Stimulated activated CD8-positive, alpha-beta memory T cell treated with anti-CD3 and anti-CD28 coated beads, Interleukin-15, amount 100 ng/mL, for 1 hour (primary cell): ENCODE results near the gene ABCA1.
"Not testable (repeated sequence)": the region's sequence is repeated elsewhere in the genome, so short reads cannot be mapped to it uniquely, and the experiment has no call there.

Source experiments
- DNase-seq: peaks from one replicate; pipeline ENCODE4 v3.0.0-alpha.2; 2020; ENCODE audit warnings: low read depth

ABCA1 gene

DNA sequence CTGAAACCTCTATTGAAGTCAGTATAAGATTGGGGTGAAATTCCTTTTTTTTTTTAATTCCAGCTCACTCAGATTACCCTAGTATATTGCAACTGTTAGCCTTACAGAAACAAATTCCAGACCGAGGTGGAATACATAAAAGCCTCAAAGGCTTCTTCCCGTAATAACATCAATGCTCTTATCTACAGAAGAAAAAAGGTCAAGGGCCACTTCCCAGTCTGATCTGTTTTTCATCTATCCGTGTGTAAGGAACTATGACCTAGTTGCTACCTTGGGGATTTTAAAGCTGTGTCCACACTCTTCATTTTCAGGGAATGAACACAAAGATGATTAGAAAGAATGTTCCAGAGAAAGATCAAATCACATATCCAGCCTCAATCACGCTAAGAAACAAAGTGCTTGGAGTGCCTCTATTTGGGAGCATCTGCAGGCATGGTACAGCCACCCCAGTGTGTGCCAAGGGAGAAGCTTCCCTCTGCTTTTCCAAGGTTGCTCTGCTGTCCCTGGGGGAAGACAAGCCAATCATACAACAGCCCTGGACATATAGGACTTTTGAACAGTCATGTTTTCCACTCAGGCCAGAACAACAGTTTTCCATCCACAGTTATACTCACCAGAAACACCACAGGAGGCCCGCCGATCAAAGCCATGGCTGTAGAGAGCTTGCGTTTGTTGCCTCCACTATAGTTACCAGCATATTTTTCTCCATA, 140.5 kb downstream of the ABCA1 start:
- DNase-seq = no peak

DNA sequence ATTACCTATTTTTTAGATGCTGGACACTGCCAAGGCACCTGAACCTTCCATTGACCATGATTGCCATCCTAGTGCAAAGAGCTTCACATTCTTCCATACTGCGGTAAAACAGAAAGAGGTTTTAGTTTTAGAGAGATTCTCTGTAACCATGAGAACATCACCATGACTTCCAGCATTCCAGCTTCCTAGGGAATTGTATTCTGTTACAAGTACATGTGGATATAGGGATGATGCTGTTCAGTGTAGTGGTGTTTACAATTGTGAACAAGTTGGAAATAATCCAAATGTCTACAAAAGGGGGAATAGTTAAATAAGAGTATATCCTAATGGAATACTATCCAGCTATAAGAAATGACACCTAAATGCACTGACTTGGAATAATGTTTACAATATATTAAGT, 141.7 kb downstream of the ABCA1 start:
- no peak for DNase-seq

DNA sequence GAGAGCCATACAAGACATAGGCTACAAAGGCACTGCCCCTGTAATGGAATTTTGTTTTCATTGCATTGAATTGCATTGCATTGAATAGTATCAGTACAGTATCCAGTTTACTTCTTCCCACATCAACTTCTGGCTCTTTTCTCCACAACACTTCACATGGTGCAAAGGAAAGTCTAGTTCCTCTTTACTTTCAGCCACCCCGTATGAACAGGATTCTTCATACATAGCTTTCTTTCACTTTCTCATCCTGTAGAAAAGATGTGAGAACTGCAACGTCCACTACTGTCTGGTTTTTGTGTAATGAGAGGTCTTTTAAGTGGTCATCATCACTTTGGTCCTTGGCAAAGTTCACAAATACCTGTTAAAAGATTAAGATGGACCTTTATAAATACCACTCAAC, 143.9 kb downstream of the ABCA1 start:
- no peak for DNase-seq

DNA sequence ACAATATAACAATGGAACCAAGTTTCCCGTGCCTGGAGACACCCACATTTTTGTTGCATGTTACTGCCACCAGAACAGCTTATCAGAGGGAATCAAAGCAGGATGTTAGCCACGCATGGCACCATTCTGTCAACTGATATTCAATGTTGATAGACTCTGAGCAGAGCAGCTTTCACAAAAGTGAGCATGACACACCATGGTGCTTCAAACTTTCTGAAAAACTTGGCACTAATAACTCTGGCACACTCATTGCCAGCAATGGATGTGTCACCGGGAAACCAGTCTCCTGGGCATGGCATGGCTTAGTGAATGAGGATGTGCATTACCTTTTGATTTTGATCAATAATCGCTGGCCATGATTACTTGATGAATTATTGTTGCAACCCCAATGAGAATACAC, 144.4 kb downstream of the ABCA1 start:
- no peak for DNase-seq

DNA sequence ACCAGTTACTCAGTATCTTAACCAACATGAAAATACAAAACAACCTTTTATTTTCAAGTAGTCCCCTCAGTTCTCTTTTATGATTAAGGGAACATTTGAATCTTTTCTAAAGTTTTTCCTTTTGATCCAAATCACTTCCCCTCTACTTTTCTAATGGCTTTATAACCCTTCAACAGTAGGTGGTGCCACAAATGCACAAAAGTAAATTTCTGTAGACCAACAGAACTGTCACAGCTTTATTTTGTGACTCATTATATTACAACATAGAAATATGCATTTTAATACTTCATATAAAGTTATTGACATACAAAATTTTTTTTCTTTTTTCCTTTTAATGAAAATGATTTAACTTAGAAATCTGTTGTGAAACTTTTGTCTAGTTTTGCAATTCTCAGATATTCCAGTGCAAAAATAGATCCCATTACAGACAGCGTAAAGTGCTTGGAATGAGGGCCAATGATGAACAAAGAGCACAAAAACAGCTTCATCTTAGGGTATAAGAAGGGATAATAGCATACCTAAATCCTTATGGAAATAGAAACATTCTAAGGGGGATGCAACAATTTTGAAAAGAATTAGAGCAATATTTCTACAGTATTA, 147.1 kb downstream of the ABCA1 start:
- DNase-seq = no peak

DNA sequence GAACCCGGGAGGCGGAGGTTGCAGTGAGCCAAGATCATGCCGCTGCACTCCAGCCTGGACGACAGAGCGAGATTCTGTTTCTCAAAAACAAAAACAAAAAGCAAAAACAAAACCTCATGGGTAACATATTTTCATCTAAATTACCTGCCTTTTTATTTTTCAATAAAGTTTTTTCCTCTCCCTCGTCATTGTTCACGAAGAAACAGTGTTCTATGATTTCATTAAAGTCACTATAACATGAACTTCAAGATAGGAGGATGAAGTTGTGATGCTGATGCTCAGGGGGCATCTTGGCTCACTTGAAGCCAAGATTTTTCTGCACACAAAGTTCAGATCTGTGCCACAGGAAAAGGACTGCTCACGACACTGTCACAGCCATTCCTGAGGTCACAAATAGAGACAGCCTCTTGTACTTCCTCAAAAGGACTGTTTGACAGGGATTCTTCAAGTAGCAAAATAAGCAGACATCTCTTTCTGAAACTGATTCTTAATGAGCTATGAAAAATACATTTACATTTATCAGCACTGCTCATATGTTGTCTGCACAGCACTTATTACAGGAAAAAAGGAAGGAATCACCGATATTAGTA, 147.9 kb downstream of the ABCA1 start:
- no peak for DNase-seq

DNA sequence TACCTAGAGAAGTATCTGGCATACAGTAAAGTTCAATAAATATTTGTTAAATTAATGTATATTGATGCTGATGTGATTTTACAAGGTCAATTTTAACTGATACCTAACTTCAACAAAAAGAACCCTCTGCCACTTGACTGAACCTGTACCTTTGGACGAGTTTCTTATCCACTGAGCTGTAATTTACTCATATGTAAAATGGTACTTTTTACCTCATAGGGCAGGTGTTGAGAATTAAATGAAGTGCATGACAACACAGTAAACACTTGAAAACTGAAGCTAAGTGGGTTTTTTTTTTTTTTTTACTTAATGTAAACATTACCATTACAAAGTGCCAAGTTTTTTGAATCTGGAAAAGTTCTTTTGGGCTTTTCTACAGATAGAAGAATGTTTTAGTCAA, 148.6 kb downstream of the ABCA1 start:
- no peak for DNase-seq

DNA sequence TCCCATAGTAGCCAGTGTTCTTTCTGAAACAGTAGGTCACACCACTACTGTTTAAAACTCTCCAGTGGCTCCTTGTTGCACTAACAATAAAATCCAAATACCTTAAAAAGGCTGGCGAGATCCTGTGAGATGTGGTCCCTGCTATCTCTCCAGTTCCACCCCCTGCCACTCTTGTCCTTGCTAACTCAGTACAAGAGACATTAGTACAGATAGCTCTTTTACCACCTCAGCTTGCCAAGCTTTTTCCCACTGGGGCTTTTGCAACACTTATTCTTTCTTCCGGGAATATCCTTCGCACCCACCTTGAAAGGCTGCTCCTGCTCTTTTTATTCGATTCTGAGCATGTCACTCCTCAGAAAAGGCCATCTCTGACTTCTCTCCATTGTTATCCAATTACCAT, 149.2 kb downstream of the ABCA1 start:
- no peak for DNase-seq

DNA sequence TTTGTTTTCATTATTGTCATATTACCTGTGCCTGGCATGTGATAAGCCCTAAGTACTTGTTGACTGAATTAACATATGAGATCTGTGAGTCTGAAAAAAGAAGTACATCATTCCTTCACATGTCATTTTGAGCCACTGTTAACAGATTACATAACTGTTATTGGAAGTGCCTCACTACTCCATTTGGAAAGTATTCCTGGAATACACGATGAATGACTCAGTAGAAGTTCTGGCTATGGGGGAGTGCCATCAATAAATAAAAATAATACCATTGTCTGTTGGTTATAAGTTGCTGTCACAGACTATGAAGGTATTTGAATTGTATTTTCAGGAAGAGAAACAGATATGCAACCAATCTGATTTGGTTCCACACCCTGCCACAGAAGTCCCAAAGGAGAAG, 151.2 kb downstream of the ABCA1 start:
- DNase-seq = no peak

DNA sequence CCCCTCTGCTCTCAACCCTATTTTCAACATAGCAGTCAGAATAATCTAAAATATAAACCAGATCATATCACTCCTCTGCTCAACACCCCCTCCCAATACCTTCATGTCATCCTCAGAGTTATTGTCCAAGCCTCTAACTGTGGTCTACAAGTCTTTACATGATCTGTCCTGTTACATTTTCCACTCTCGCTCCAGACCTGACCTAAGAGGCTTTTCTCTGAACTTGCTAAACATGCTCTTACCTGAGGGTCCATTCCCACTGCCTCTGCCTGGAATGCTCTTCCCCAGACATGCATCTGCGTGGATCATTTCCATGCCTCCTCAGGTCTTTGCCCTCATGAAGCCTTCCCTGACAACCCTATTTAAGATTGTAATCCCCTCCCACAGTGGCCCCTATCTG, 152.0 kb downstream of the ABCA1 start:
- no peak for DNase-seq

DNA sequence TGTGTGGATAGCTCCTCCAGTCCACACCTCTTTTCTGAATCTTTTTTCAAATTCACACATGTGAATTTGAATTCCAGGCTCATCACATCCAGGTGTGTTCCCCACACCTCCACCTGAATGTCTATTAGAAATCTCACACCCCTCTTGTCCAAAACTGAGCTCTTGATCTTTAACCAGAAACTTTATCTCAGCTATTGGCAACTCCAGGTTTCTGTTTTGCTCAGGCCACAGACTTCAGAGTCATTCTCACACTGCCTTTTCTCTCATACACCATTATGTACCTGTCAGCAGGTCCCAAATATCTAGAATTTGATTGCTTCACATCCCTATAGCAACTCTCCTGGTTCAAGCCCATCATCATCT, 152.4 kb downstream of the ABCA1 start:
- no peak for DNase-seq

DNA sequence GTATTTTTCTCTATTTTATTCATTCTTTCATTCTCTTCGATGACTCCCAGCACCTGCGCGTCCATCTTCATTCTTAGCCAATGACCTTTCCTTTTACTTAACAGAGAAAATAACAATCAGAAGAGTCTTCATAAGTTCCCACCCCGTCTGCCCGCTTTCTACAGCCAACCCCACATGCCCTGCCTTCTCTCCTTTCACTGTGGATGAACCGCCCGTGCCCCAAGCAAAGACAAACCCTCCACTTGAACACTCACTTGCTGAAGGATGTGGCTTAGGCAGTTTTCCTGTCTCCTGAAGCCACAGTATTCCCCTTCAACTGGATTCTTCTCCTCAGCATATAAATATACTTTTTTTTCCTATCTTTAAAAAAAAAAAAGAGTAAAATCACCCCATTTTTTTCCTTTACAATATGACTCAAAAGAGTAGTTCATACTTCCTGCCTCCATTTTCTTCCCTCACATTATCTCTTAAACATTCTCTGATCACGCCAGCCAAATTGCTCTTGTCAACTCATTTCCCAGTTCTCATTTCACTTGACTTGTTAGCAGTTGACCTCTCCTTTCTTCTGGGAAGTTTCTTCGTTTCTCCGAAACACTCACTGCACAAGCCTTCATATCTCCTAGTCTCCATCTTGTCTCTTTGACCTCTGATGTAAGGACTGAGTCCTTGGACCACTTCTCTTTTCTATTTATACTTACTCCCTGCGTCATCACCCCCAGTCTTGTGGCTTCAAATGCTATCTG, 153.0 kb downstream of the ABCA1 start:
- no peak for DNase-seq

DNA sequence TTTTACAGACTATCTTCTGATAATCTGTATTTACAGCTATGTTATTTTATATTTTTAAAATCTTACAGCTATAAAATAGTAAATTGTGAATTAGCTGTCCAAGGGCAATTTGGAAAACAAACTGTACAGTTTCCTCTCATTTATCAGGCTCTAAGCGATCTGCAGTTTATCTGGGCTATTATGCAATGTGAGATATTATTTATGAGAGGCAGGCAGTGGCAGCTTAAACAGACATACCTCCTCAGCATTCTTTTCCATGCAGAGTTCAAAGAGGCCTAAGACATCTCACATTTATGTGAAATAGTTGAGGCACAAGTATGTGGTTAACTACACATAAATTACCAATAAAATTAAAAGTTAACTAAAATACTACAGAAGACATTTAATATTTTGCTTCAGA, 153.8 kb downstream of the ABCA1 start:
- DNase-seq = no peak

DNA sequence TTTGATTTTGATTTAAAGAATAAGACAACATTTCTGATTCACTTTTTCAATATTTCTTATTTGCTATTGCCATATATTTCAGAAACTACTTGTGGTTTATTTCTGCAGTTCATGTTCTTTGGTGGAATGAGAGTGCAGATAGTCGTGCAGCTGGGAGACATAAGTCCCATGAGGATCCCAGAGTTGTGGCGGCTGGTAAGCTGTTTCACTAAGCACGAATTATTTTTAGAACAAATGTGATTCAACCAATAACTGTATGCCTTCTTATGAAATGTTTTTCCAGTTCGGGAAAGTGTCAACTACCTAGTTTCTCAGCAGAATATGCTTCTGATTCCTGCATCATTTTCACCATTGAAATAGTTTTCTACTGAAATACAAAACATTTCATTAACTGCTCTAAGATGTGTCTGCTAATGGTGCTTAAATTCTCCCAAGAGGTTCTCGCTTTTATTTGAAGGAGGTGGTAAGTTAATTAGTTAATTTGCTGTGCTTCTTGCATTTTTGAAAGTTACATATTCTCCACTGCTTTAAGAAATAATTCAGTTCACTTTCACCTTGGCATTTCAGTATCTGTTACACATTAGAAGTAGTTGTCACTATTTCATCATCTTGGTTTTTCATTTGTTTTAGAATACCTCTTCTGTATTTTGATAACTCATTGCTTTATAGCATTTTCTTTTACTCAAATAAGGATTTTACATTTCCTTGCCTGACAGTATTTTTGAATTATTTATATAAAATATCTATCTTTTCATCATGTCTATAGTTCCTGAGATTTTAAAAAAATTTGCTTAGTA, 155.0 kb downstream of the ABCA1 start:
- DNase-seq = no peak

DNA sequence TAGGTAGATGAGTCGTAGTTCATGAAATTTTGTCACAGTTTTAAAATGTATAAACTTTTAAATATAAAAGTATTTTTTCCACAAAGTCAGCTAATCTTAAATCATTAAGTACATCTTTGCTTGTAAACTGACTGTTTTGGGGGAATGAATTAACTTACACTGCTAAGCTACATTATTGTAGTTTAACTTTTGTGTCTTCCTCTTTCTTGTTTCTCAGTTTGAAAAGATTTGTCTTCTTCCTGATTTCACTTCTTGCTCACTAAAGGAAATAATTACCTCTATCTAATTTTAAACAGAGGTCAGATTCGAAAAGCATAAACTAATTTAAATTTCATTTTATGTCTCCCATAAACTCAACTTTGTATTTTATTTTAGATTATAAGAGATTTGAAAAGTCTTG, 158.3 kb downstream of the ABCA1 start:
- no peak for DNase-seq

DNA sequence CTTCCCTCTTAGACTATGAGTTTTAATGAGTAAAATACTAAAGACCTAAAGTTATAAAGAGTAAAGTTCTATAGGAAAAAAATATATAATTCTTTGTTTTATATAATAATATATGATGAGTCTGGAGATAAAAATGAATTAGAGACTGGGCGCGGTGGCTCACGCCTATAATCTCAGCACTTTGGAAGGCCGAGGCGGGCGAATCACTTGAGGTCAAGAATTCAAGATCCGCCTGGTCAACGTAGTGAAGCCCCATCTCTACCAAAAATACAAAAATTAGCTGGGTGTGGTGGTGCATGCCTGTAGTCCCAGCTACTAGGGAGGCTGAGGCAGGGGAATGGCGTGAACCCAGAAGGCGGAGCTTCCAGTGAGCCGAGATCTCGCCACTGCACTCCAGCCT, 158.9 kb downstream of the ABCA1 start:
- DNase-seq = not testable (repeated sequence)

DNA sequence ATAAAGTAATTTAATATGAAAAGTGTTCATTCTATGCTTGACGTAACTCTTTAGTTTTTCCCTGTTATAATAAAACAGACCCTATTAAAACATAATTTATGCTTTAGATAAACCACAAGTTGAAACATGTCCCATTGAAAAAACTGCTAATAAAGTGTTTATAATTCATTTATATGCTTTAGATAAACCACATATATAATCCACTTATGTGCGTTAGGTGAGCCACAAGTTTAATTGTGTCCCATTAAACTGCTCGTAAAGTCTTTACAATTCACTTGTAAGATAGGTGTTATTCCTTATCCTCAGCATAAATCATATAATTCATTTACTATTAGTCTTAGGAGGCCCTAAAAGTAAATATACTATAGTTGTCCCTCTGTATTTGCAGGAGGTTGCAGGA, 160.4 kb downstream of the ABCA1 start:
- no peak for DNase-seq

DNA sequence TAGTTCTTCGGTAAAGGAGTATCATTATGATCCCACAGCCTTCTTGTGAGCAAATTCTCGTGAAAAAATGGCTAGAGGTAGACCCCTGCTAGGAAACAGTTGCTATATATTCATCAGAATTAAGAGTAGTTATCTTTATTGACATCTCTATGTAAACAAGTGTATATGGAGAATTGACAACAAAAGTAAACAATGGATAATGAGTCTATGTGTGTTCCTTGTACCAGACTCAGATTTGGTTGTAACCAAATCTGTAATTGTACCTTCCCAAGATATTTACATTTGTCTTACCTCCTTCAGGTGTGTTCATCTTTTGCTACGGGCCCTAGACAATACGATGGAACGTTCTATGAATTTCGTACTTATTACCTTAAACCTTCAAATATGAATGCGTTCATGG, 161.9 kb downstream of the ABCA1 start:
- no peak for DNase-seq

DNA sequence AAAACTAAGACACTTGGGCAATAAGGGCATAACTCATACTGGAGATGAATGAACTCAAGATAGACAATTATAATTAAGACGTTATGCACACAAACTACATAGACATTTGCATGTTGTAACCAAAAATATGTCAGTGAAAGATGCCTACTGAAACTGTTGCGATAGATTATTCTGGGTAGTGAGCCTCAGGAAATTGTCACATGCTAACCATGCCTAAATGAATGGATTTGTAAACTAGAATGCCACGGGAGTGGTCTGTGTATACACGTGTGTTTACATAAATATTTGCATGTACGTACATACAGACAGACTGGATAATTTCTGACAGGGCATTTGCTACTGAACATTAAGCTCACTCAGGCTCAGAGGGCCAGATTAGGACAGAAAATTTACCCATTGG, 162.8 kb downstream of the ABCA1 start:
- no peak for DNase-seq

DNA sequence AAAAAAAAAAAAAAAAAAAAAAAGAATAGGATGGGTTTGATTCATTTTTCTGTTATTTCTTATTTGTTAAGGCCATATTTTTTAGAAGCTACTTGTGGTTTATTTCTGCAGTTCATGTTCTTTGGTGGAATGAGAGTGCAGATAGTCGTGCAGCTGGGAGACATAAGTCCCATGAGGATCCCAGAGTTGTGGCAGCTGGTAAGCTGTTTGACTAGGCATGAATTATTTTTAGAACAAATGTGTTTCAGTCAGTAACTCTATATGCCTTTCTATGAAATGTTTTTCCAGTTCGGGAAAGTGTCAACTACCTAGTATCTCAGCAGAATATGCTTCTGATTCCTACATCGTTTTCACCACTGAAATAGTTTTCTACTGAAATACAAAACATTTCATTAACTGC, 169.0 kb downstream of the ABCA1 start:
- DNase-seq = no peak

DNA sequence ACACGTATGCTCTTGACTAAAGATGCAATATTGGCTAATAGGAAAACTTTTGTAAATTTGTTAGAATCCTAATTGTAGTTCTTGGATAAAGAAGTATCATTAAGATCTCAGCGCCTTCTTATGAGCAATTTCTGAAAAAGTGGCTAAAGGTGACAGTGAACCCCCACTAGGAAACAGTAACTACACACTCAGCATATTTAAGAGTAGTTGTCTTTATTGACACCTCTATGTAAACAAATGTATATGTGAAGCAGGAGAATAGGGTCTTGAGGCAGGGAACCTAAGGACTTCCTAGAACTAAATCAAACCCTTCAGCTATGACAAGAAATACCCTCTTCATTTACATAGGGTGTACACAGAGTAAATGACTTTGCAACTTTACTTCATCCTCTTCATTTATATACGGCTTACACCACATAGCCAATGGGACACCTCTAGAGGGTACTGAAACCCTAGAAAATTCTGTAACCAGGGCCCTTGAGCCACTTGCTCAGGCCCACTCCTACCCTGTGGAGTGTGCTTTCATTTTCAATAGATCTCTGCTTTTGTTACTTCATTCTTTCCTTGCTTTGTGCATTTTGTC, 177.7 kb downstream of the ABCA1 start:
- DNase-seq = no peak
